ENCODE data around the gene DSCAM.

DNA sequence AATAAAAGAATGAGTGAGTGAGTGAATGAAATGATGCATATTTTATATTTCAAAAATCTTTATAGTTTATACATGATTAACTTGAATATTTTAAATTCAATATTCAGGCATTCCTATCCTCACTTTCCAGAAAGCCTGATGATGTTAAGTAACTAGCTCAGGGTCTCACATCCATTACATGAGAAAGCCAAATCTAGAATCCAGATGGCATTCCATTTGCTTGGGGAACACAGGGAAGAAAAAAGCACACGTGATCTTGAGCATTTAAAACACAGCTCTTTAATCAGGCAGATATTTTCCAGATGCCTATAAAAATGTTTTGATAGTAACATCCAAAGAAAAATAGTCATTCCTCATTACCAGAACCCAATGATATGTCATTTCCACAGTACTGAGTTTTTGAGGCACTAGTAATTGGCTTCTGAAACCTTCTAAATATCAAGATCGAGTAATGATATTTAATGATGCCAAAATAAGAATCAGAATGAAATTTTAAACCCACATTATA is 291.9 kb downstream of the DSCAM start:
- TF ChIP-seq, protein P1, sequence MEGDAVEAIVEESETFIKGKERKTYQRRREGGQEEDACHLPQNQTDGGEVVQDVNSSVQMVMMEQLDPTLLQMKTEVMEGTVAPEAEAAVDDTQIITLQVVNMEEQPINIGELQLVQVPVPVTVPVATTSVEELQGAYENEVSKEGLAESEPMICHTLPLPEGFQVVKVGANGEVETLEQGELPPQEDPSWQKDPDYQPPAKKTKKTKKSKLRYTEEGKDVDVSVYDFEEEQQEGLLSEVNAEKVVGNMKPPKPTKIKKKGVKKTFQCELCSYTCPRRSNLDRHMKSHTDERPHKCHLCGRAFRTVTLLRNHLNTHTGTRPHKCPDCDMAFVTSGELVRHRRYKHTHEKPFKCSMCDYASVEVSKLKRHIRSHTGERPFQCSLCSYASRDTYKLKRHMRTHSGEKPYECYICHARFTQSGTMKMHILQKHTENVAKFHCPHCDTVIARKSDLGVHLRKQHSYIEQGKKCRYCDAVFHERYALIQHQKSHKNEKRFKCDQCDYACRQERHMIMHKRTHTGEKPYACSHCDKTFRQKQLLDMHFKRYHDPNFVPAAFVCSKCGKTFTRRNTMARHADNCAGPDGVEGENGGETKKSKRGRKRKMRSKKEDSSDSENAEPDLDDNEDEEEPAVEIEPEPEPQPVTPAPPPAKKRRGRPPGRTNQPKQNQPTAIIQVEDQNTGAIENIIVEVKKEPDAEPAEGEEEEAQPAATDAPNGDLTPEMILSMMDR (IDR thresholded peaks at IDR 0.05): no peak
- TF ChIP-seq POLR2A (IDR thresholded peaks at IDR 0.05): no peak
- TF ChIP-seq POLR2AphosphoS5 (IDR thresholded peaks at IDR 0.05; ENCODE audit: insufficient read depth in 1 of 2, low read depth in 1 of 2): no peak

All from vagina (tissue), 2 donors.